MM.1S (cell line): ENCODE measurements around the gene JADE1.

Experiments used
- DNase-seq: peaks from one replicate; pipeline ENCODE4 v3.0.0-alpha.2; 2015
- H2AFZ ChIP-seq: fragments of 300-600 bp; sonication (generic); 2 replicates; pipeline ENCODE4 v1.6.0; 2016; ENCODE audit warnings: antibody characterized with exemption, low read length
- H3F3A ChIP-seq: fragments of 300-600 bp; sonication (generic); 2 replicates; pipeline ENCODE4 v1.6.1; 2016; ENCODE audit warnings: mild to moderate bottlenecking, antibody characterized with exemption, low read length, moderate library complexity, mixed read lengths; ENCODE audit not compliant: insufficient read depth
- H3K27ac ChIP-seq: fragments of 300-600 bp; sonication (generic); 2 replicates; pipeline ENCODE4 v1.5.1; 2016; ENCODE audit warnings: mild to moderate bottlenecking, low read length
- H3K27me3 ChIP-seq: fragments of 300-600 bp; sonication (generic); replicated peaks from 2 replicates; pipeline ENCODE4 v1.6.0; 2016; ENCODE audit warnings: low read length; ENCODE audit not compliant: insufficient read depth
- H3K36me3 ChIP-seq: fragments of 300-600 bp; sonication (generic); replicated peaks from 2 replicates; pipeline ENCODE4 v1.6.1; 2016; ENCODE audit warnings: mild to moderate bottlenecking, low read length, mixed read lengths; ENCODE audit not compliant: insufficient read depth
- H3K4me1 ChIP-seq: fragments of 300-600 bp; sonication (generic); 2 replicates; pipeline ENCODE4 v1.6.1; 2016; ENCODE audit warnings: low read length, mixed read lengths
- H3K4me2 ChIP-seq: fragments of 300-600 bp; sonication (generic); 2 replicates; pipeline ENCODE4 v1.6.0; 2016; ENCODE audit warnings: low read depth, low read length
- H3K4me3 ChIP-seq: fragments of 300-600 bp; sonication (generic); 2 replicates; pipeline ENCODE4 v1.5.1; 2016; ENCODE audit warnings: low read length, mixed read lengths
- H3K79me2 ChIP-seq: fragments of 300-600 bp; sonication (generic); 2 replicates; pipeline ENCODE4 v1.6.1; 2016; ENCODE audit warnings: mixed run types, low read length, mixed read lengths
- H3K9ac ChIP-seq: fragments of 300-600 bp; sonication (generic); 2 replicates; pipeline ENCODE4 v1.6.1; 2016; ENCODE audit warnings: low read length, mixed read lengths
- H3K9me2 ChIP-seq: fragments of 300-600 bp; sonication (generic); replicated peaks from 2 replicates; pipeline ENCODE4 v1.6.1; 2016; ENCODE audit warnings: mild to moderate bottlenecking, low read length, mixed read lengths; ENCODE audit not compliant: insufficient read depth
- H3K9me3 ChIP-seq: fragments of 300-600 bp; sonication (generic); replicated peaks from 2 replicates; pipeline ENCODE4 v1.6.1; 2016; ENCODE audit warnings: mild to moderate bottlenecking, low read length, mixed read lengths; ENCODE audit not compliant: insufficient read depth
- H4K20me1 ChIP-seq: fragments of 300-600 bp; sonication (generic); 2 replicates; pipeline ENCODE4 v1.6.1; 2016; ENCODE audit warnings: mild to moderate bottlenecking, low read length, moderate library complexity, mixed read lengths; ENCODE audit not compliant: insufficient read depth
- CTCF ChIP-seq: fragments of 300-600 bp; sonication (generic); IDR thresholded peaks from 2 replicates; pipeline ENCODE4 v1.5.1; 2016; ENCODE audit warnings: antibody characterized with exemption, low read length, mixed read lengths
- EZH2 ChIP-seq: fragments of 300-600 bp; sonication (generic); optimal IDR thresholded peaks from 2 replicates; pipeline ENCODE3; 2017; ENCODE audit warnings: low read depth, mild to moderate bottlenecking, antibody characterized with exemption, low read length, mixed read lengths
- EZH2phosphoT487 ChIP-seq: fragments of 300-600 bp; sonication (generic); IDR thresholded peaks from 2 replicates; pipeline ENCODE4 v1.6.1; 2018; ENCODE audit warnings: antibody characterized with exemption, low read length

The JADE1 gene

GRCh38 chr4:128802680-128803628 lies 6.5 kb upstream of the JADE1 start:
- H3K4me1 ChIP-seq: peaks cover 21% of the 10 kb centered on the region
- H3K27ac ChIP-seq: peak overlapping the region; percentile 70; the same call in 1 of the 2 replicates
- no peaks in the 10 kb centered on the region for H3K79me2 ChIP-seq
- H3K4me3 ChIP-seq: peak overlapping the region; percentile 47
- peak overlapping the region; percentile 54 for H3K9ac ChIP-seq
- peaks cover 8% of the 10 kb centered on the region for H3F3A ChIP-seq
- H3K4me2 ChIP-seq: peak overlapping the region; percentile 90
- peak overlapping the region; percentile 76 for H2AFZ ChIP-seq
- H3K36me3 ChIP-seq: no peaks in the 10 kb centered on the region
- TF ChIP-seq EZH2 (no peak), CTCF (no peak), EZH2phosphoT487 (no peak)
- no peak for DNase-seq
- H3K9me2 ChIP-seq: no peaks in the 10 kb centered on the region
- no peaks in the 10 kb centered on the region for H3K9me3 ChIP-seq
- no peaks in the 10 kb centered on the region for H3K27me3 ChIP-seq
- no peaks in the 10 kb centered on the region for H4K20me1 ChIP-seq

GRCh38 chr4:128803783-128804182 lies 5.7 kb upstream of the JADE1 start:
- Histone ChIP-seq H2AFZ (peak overlapping the region; percentile 76), H3K4me2 (peak overlapping the region; percentile 90), H3K27ac (peak overlapping the region; percentile 70), H3K79me2 (no peaks in the 10 kb centered on the region), H3K4me3 (peak overlapping the region; percentile 47), H3K27me3 (no peaks in the 10 kb centered on the region), H3K9ac (peak overlapping the region; percentile 54), H3K9me2 (no peaks in the 10 kb centered on the region), H3K9me3 (no peaks in the 10 kb centered on the region), H4K20me1 (no peaks in the 10 kb centered on the region), H3K4me1 (peaks cover 22% of the 10 kb centered on the region), H3F3A (peaks cover 8% of the 10 kb centered on the region), H3K36me3 (no peaks in the 10 kb centered on the region)
- DNase-seq: peak; percentile 79
- no peak for TF ChIP-seq EZH2phosphoT487
- TF ChIP-seq EZH2: no peak
- no peak for TF ChIP-seq CTCF

- H3K79me2 ChIP-seq: peaks cover 44% of the 10 kb centered on the region
- H3K27ac ChIP-seq: peak overlapping the region; percentile 99
- peaks cover 8% of the 10 kb centered on the region; the same call in 1 of the 2 replicates for H3K4me1 ChIP-seq
- 0 out of 2 replicates have a peak, but pooled peaks have one; percentile 4 for TF ChIP-seq CTCF
- no peak for TF ChIP-seq EZH2phosphoT487
- TF ChIP-seq EZH2: no peak
- no peaks in the 10 kb centered on the region for H3K27me3 ChIP-seq
- peak; percentile 69 for DNase-seq
- H3K4me2 ChIP-seq: peak overlapping the region; percentile 95
- peak overlapping the region; percentile 98 for H3K9ac ChIP-seq
- no peaks in the 10 kb centered on the region for H3K9me3 ChIP-seq
- H3F3A ChIP-seq: peaks cover 32% of the 10 kb centered on the region
- H3K4me3 ChIP-seq: peak overlapping the region; percentile 97
- H3K36me3 ChIP-seq: no peaks in the 10 kb centered on the region
- no peaks in the 10 kb centered on the region for H3K9me2 ChIP-seq
- H2AFZ ChIP-seq: peak overlapping the region; percentile 81
- 0 out of 2 replicates have a peak, but pooled peaks cover under 1% of the 10 kb centered on the region for H4K20me1 ChIP-seq
Measured at GRCh38 chr4:128810331-128810870, 901 bp downstream of the JADE1 start.
